K562 (cell line): ENCODE measurements around the gene ETS2. TPM values are rescaled to one million over a fixed set of nuclear protein-coding genes. Genes with fewer than 3 reads are reported as not detected.

Source experiments
- ATAC-seq: fragments of 200-7000 bp; cut with Tn5 transposase; 3 replicates; pipeline ENCODE4 v1.9.1; 2020; ENCODE audit warnings: moderate library complexity
- BruUV-seq: library from RNA; stranded (reverse); fragments of 400-500 nt; replicated peaks from 2 replicates; lab custom pipeline; 2021; lab: Mats Ljungman, UMichigan
- CTCF ChIA-PET: fragments of 300-600 bp; formaldehyde crosslinking; extraction: SDS; loops from one replicate; lab custom pipeline; 2021; ENCODE audit warnings: low intra/inter-chr PET ratio; lab: Yijun Ruan, JAX
- POLR2A ChIA-PET: fragments of 300-600, 350-650 bp; sonication (Branson Sonifier 250); formaldehyde crosslinking; extraction: SDS; loops from one replicate; lab custom pipeline; 2021; ENCODE audit warnings: antibody characterized with exemption, inconsistent platforms; lab: Yijun Ruan, JAX
- DNase-seq, 4 experiments: peaks; one replicate each; pipeline versions ENCODE4 v3.0.0 to v3.0.0-alpha.2; 2011 to 2018; ENCODE audit warnings: low spot score in 3 of 4, mixed read lengths in 3 of 4; ENCODE audit errors: extremely low read depth in 1 of 4
- FAIRE-seq: peaks from 2 replicates; lab custom pipeline; 2011; peaks lifted over from hg19 to GRCh38; lab: Jason Lieb, UNC
- H2AFZ ChIP-seq: 2 replicates; pipeline ENCODE4 v1.6.0; 2011; ENCODE audit warnings: low read depth, low read length, control low read depth, inconsistent platforms
- H3K27ac ChIP-seq: fragments of 200-600 bp; 3 replicates; pipeline ENCODE4 v1.8.0; 2011; ENCODE audit warnings: low read depth, mild to moderate bottlenecking, control low read depth, inconsistent platforms, low read length, moderate library complexity, mixed read lengths; ENCODE audit errors: extremely low read depth
- H3K27me3 ChIP-seq, 2 experiments: fragments of 300-600 bp in 1 of 2; 2 replicates in 1 of 2; 3 replicates in 1 of 2; pipeline versions ENCODE4 v1.6.0 to v1.8.0; 2011; ENCODE audit warnings: inconsistent platforms in 2 of 2, low read length in 2 of 2, mild to moderate bottlenecking in 1 of 2, mixed read lengths in 1 of 2, moderate library complexity in 1 of 2; ENCODE audit not compliant: control insufficient read depth in 2 of 2, insufficient read depth in 2 of 2
- H3K36me3 ChIP-seq: fragments of 300-600 bp; 3 replicates; pipeline ENCODE4 v1.8.0; 2011; ENCODE audit warnings: mild to moderate bottlenecking, low read length, inconsistent platforms; ENCODE audit not compliant: control insufficient read depth, insufficient read depth
- H3K4me1 ChIP-seq, 2 experiments: fragments of 200-600 bp in 1 of 2; replicated peaks in 1 of 2; 2 replicates in 1 of 2; 3 replicates in 1 of 2; pipeline versions ENCODE4 v1.5.1 to v1.8.0; 2011; ENCODE audit warnings: inconsistent platforms in 2 of 2, low read length in 2 of 2, mild to moderate bottlenecking in 1 of 2, mixed read lengths in 1 of 2, moderate library complexity in 1 of 2; ENCODE audit not compliant: control insufficient read depth in 2 of 2, insufficient read depth in 2 of 2
- H3K4me2 ChIP-seq: 2 replicates; pipeline ENCODE4 v1.6.1; 2011; ENCODE audit warnings: low read length, control low read depth, inconsistent platforms, mixed read lengths; ENCODE audit not compliant: insufficient read depth
- H3K4me3 ChIP-seq: fragments of 200-600 bp; sonication (generic), shearing (Covaris generic); 2 replicates; pipeline ENCODE4 v1.5.1; 2016; ENCODE audit warnings: control low read depth, inconsistent platforms
- H3K79me2 ChIP-seq: fragments of 200-600 bp; 3 replicates; pipeline ENCODE4 v1.8.0; 2011; ENCODE audit warnings: low read length, inconsistent platforms; ENCODE audit not compliant: control insufficient read depth, insufficient read depth
- H3K9ac ChIP-seq, 2 experiments: 2 replicates each; pipeline versions ENCODE4 v1.6.0 to v1.6.1; 2011; ENCODE audit warnings: low read depth in 2 of 2, low read length in 2 of 2, control low read depth in 1 of 2, inconsistent platforms in 1 of 2, mild to moderate bottlenecking in 1 of 2, mixed read lengths in 1 of 2; ENCODE audit not compliant: insufficient read depth in 1 of 2
- H3K9me1 ChIP-seq: one replicate; pipeline ENCODE4 v1.6.0; 2011; ENCODE audit warnings: inconsistent platforms, mild to moderate bottlenecking, low read length, moderate library complexity; ENCODE audit not compliant: control insufficient read depth, insufficient read depth
- H3K9me3 ChIP-seq: replicated peaks from 2 replicates; pipeline ENCODE4 v1.5.1; 2011; ENCODE audit warnings: low read depth, low read length, inconsistent platforms; ENCODE audit not compliant: control insufficient read depth, insufficient read depth
- H4K20me1 ChIP-seq: replicated peaks from 2 replicates; pipeline ENCODE4 v1.6.1; 2011; ENCODE audit warnings: low read length, inconsistent platforms, mixed read lengths; ENCODE audit not compliant: control insufficient read depth, insufficient read depth
- HOMEZ ChIP-seq: fragments of 250-450 bp; sonication (Bioruptor Pico); IDR thresholded peaks from 2 replicates; pipeline ENCODE4 v1.4.0; 2020; ENCODE audit warnings: mild to moderate bottlenecking, moderate library complexity
- KDM1A ChIP-seq, 2 experiments: fragments of 450-650 bp; IDR thresholded peaks; 2 replicates each; pipeline ENCODE4 v1.6.1; 2016; ENCODE audit warnings: mild to moderate bottlenecking in 2 of 2
- RNF2 ChIP-seq: sonication (generic); IDR thresholded peaks from 2 replicates; pipeline ENCODE4 v1.6.1; 2016
- TEAD1 ChIP-seq, 2 experiments: fragments of 450-650 bp in 1 of 2; sonication (generic) in 1 of 2; formaldehyde crosslinking; IDR thresholded peaks; 2 replicates each; pipeline versions ENCODE4 v1.4.0 to v1.8.0; 2020 to 2022; ENCODE audit warnings: mild to moderate bottlenecking in 2 of 2, missing genetic modification reagents in 1 of 2
- XRCC3 ChIP-seq: fragments of 450-650 bp; IDR thresholded peaks from 2 replicates; pipeline ENCODE4 v1.6.1; 2017; ENCODE audit warnings: mild to moderate bottlenecking, moderate library complexity
- ZKSCAN8 ChIP-seq: fragments of 200-800 bp; sonication (Bioruptor generic); IDR thresholded peaks from 2 replicates; pipeline ENCODE4 v1.6.1; 2016; ENCODE audit warnings: missing genetic modification characterization, missing compliant biosample characterization
- WGBS: fragments of 100-300 bp; shearing (Covaris generic); methylation state at CpG from one replicate; pipeline ENCODE4 v1.1.6; 2016; ENCODE audit warnings: low coverage, mixed read lengths; ENCODE audit not compliant: insufficient coverage; ENCODE audit errors: missing lambda C conversion rate; 5-methylcytosine and 5-hydroxymethylcytosine counted together
- in situ Hi-C: fragments of 300-500 bp; cut with MboI; formaldehyde crosslinking; loops from 4 replicates; pipeline ENCODE4 v1.15.0; 2018; ENCODE audit warnings: inconsistent platforms, mixed read lengths
- intact Hi-C: fragments of 100-400 bp; cut with micrococcal nuclease; formaldehyde crosslinking; loops from 2 replicates; pipeline ENCODE4 v1.14.2; 2022
- polyA plus RNA-seq, 8 experiments: library from polyadenylated mRNA; depleted of rRNA in 4 of 8; stranded (reverse) in 5 of 8; unstranded in 3 of 8; fragments of >200 nt; fragmentation: Nextera tagmentation in 2 of 8; fragmentation: Illumina TruSeq in 1 of 8; extraction: Ambion mirVana in 2 of 8; extraction: Trizol in 1 of 8; gene quantifications; 2 replicates each; pipeline versions ENCODE4 v1.2.1 to v1.2.3, GENCODE V29; 2011 to 2014; ENCODE audit warnings: inconsistent platforms in 1 of 8, missing spikeins in 1 of 8
- total RNA-seq, 7 experiments: library from RNA; depleted of rRNA in 6 of 7; stranded (reverse); fragments of >200 nt in 6 of 7; fragmentation: Illumina TruSeq in 2 of 7; extraction: Trizol in 2 of 7; gene quantifications; 2 replicates each; pipeline versions ENCODE4 v1.2.1 to v1.2.3, GENCODE V29; 2011 to 2021; ENCODE audit warnings: low replicate concordance in 1 of 7

The ETS2 gene
- total and polyA plus RNA-seq, 9 of the 15 experiments (the other 6 are each of a cell fraction or from before 2014, with no cell fraction given): 1.7 to 24.4 (median 12.2) TPM

GRCh38 chr21:38840456-38841300 lies 34.9 kb downstream of the ETS2 start:
- H3K27ac ChIP-seq: no peak overlapping the region
- no peak for FAIRE-seq
- in situ Hi-C loops: no loop called here

More at GRCh38 chr21:38840456-38841300, 34.9 kb downstream of the ETS2 start:
- no TSS peak for BruUV-seq
- Histone ChIP-seq H2AFZ (peak overlapping the region; percentile 21), H3K79me2 (no peaks in the 10 kb centered on the region), H3K4me1 (peaks cover 8 to 17% of the 10 kb centered on the region in 2 experiments; a peak in 3 of 5 replicates), H3K9ac (no peak overlapping the region), H3K36me3 (no peaks in the 10 kb centered on the region), H3K9me3 (no peaks in the 10 kb centered on the region), H3K4me3 (no peak overlapping the region), H3K27me3 (no peaks in the 10 kb centered on the region), H3K4me2 (no peak overlapping the region), H4K20me1 (no peaks in the 10 kb centered on the region), H3K9me1 (no peaks in the 10 kb centered on the region)
- POLR2A ChIA-PET: interaction anchor here (0.8 to 1.1 kb wide), 2 partner anchors 9 to 10 kb away, joined by 4 to 5 read pairs; no protein-coding TSS in a partner anchor
- intact Hi-C loops: no loop called here
- CTCF ChIA-PET: no interaction called here
- no peak for ATAC-seq
- DNase-seq: no peak
- 68% methylated on average over 17 of the region's 17 CpGs for WGBS
- TF ChIP-seq KDM1A (IDR thresholded peaks at IDR 0.05) (no peak), RNF2 (no peak), XRCC3 (no peak), TEAD1 (CRISPR knock-in tag; IDR thresholded peaks at IDR 0.05) (no peak), ZKSCAN8 (CRISPR knock-in tag) (0 out of 2 replicates have a peak, but pooled peaks have one; percentile 6), HOMEZ (no peak)
